WERI-Rb-1 (cell line): ENCODE measurements around the gene ELFN2.

ENCODE experiments used
- DNase-seq: peaks from one replicate; pipeline ENCODE4 v3.0.0-alpha.2; 2020
- H3K27ac ChIP-seq: fragments of 250-450 bp; sonication (Bioruptor Pico); 2 replicates; pipeline ENCODE4 v1.5.1; 2020; ENCODE audit warnings: mild to moderate bottlenecking, moderate library complexity
- H3K27me3 ChIP-seq: fragments of 250-450 bp; sonication (Bioruptor Pico); 2 replicates; pipeline ENCODE4 v1.5.1; 2021; ENCODE audit warnings: mild to moderate bottlenecking, low read depth, moderate library complexity; ENCODE audit not compliant: insufficient read depth, severe bottlenecking
- H3K36me3 ChIP-seq: fragments of 250-450 bp; sonication (Bioruptor Pico); 2 replicates; pipeline ENCODE4 v1.5.1; 2020; ENCODE audit warnings: mild to moderate bottlenecking, moderate library complexity
- H3K4me3 ChIP-seq: 2 replicates; pipeline ENCODE4 v1.5.1; 2011; ENCODE audit warnings: low read depth, mild to moderate bottlenecking, control low read depth, low read length
- H3K9me3 ChIP-seq: fragments of 250-450 bp; sonication (Bioruptor Pico); 2 replicates; pipeline ENCODE4 v1.5.1; 2021; ENCODE audit warnings: mild to moderate bottlenecking, moderate library complexity; ENCODE audit not compliant: severe bottlenecking
- TF ChIP-seq, protein P1 (sequence below): IDR thresholded peaks from 2 replicates; pipeline ENCODE4 v1.5.1; 2011; ENCODE audit warnings: low read depth, mild to moderate bottlenecking, control low read depth, inconsistent platforms, low read length

The ELFN2 gene

GRCh38 chr22:37336579-37336978 lies 90.7 kb downstream of the ELFN2 start:
- H3K27ac ChIP-seq, result no peak overlapping the region
- no peaks in the 10 kb centered on the region for H3K9me3 ChIP-seq
- TF ChIP-seq, protein P1, sequence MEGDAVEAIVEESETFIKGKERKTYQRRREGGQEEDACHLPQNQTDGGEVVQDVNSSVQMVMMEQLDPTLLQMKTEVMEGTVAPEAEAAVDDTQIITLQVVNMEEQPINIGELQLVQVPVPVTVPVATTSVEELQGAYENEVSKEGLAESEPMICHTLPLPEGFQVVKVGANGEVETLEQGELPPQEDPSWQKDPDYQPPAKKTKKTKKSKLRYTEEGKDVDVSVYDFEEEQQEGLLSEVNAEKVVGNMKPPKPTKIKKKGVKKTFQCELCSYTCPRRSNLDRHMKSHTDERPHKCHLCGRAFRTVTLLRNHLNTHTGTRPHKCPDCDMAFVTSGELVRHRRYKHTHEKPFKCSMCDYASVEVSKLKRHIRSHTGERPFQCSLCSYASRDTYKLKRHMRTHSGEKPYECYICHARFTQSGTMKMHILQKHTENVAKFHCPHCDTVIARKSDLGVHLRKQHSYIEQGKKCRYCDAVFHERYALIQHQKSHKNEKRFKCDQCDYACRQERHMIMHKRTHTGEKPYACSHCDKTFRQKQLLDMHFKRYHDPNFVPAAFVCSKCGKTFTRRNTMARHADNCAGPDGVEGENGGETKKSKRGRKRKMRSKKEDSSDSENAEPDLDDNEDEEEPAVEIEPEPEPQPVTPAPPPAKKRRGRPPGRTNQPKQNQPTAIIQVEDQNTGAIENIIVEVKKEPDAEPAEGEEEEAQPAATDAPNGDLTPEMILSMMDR, result no peak
- no peak overlapping the region for H3K4me3 ChIP-seq
- no peaks in the 10 kb centered on the region for H3K27me3 ChIP-seq
- DNase-seq, result no peak
- H3K36me3 ChIP-seq, result no peaks in the 10 kb centered on the region

DNA sequence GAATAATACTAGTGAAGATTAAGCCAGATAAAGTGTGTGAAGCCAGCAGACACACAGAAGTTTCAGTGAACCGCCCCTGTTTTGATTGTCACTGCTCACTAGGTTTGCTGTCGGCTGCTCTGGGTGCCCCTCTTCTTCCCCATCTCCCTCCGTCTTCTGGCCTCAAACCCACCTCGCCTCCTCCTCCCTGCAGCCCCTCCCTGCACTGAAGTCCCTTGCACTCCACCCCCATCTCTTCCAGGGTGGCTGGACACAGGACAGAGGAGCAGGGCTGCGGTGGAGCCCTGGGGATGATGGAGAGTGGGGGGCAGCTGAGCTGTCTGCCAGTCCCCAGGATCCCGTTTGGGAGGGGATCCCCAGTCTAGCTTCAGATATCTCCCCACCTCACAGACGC lies 91.5 kb downstream of the ELFN2 start:
- TF ChIP-seq, protein P1, result no peak
- Histone ChIP-seq H3K36me3 (no peaks in the 10 kb centered on the region), H3K27me3 (no peaks in the 10 kb centered on the region)

DNA sequence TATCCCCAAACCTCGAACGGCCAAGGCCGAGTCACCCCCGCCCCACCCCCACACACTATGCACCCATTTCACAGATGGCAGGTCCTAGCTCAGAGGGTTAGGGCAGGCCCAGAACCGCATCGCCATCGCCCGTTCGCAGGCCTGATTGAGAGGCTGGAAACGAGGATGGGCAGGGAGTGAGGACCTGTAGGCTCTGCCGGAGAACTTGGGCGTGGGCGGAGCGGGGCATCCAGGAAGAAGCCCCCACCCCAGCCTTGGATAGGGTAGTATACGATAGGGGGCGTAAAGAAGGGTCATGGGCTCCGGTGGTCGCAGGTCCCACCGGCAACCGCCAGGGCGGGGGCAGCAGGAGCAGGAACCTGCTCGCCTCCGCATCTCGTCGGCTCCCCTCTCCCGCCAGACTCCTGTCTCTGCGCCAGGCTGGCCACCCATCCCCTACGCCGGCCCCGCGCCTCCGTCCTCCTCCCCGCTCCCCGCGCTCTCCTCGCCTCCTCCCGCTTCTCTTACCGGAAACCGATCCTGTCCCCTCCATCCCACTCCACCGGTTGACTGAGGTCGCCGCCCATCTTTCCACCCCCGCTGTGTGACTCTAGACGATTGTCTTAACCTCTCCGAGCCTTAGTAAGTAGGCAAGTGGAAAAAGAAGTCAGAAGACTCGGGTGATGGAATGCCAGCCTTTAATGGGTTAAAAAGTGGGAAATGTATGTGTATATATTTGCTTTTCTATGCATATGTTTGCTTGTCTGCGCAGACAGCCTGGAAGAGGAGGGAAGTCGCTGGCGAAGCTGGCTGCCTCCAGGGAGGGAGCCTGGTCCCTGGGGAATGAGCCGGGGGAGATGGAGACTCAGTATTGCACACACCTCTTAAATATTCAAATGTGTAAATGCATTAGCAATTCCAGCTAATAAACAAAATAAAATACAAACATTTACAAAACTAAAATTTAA lies 92.1 kb downstream of the ELFN2 start:
- Histone ChIP-seq H3K9me3 (no peaks in the 10 kb centered on the region), H3K27ac (no peak overlapping the region), H3K27me3 (no peaks in the 10 kb centered on the region), H3K36me3 (no peaks in the 10 kb centered on the region), H3K4me3 (no peak overlapping the region)
- TF ChIP-seq, protein P1, result no peak
- DNase-seq, result no peak

More for the DNA sequence above, 91.5 kb downstream of the ELFN2 start:
- Histone ChIP-seq H3K27ac (no peak overlapping the region), H3K4me3 (no peak overlapping the region), H3K9me3 (no peaks in the 10 kb centered on the region)
- DNase-seq, result no peak

DNA sequence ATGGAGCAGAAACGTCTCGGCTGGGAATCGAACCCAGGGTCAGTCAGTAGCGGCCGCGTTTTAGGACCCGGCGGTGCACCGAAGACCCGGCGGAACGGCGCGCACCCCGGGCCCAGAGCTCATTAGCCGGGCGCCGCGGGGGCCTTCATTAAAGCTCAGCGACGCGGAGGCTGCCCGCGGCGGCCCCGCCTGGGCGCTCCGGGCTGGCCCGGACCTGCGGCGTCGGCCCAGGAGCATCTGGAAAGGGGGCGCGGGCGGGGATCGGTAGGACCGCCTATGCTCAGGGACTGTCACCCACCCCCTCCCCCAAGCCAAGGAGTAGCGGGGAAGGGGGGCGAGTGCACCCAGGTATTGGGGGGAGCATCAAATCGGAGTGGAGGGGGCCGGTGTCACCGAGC lies 92.8 kb downstream of the ELFN2 start:
- H3K4me3 ChIP-seq, result no peak overlapping the region
- no peaks in the 10 kb centered on the region for H3K36me3 ChIP-seq
- H3K9me3 ChIP-seq, result no peaks in the 10 kb centered on the region
- TF ChIP-seq, protein P1, result no peak
- H3K27ac ChIP-seq, result no peak overlapping the region
- DNase-seq, result no peak
- no peaks in the 10 kb centered on the region for H3K27me3 ChIP-seq

DNA sequence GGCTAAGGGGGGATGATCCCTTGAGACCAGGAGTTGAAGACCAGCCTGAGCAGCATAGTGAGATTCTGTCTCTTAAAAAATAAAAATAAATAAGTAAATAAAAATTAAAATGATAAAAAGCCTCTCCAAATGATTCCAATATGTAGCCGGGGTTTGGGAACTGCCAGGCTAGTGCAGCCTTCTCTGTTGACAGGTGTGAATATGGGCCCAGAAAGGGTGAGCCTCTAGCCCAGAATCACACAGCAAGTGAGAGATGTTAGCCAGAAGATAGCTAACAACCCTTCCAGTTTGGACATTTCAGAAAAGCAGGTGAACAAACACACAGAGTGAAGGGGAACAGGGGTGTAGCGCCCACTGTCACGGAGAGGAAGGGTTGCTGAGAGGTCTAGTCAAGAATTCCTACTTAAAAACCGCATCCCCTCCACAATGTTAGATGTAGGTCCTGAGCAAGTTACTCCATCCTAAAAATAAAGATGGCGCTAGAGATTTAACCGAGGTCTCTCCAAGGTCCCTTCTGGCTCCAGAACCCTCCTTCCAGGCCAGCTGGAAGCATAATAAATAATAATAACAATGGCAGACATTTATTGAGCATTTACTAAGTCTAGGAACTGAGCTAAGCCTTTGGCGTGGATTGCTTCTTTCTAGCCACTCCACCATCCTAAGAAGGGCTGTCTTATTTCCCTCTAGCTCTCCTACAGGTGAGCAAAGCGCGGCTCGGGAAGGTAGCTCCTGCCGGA lies 93.4 kb downstream of the ELFN2 start:
- no peak overlapping the region for H3K27ac ChIP-seq
- no peak for DNase-seq

More for the DNA sequence above, 93.4 kb downstream of the ELFN2 start:
- H3K9me3 ChIP-seq, result no peaks in the 10 kb centered on the region
- TF ChIP-seq, protein P1, result no peak
- no peak overlapping the region for H3K4me3 ChIP-seq
- H3K27me3 ChIP-seq, result no peaks in the 10 kb centered on the region
- H3K36me3 ChIP-seq, result no peaks in the 10 kb centered on the region
